Measurements from ENCODE around the gene ADAMTS19. TPM values are rescaled to one million over a fixed set of nuclear protein-coding genes. Genes with fewer than 3 reads are reported as not detected.
A peak's percentile ranks its signal among the peaks of the same experiment; 100 is the strongest.
"Not testable (repeated sequence)": the region's sequence is repeated elsewhere in the genome, so short reads cannot be mapped to it uniquely, and the experiment has no call there.

ADAMTS19 gene
- total RNA-seq, 1 donor from 2014 or later = not detected

GRCh38 chr5:129476751-129477150, 16.7 kb downstream of the ADAMTS19 start:
- DNase-seq (ENCODE audit: low read depth) = no peak

- no peak for DNase-seq (ENCODE audit: low read depth)
Measured at GRCh38 chr5:129477532-129477931, 17.4 kb downstream of the ADAMTS19 start.

GRCh38 chr5:129481161-129481560, 21.1 kb downstream of the ADAMTS19 start:
- DNase-seq (ENCODE audit: low read depth) = no peak

GRCh38 chr5:129496421-129496820, 36.3 kb downstream of the ADAMTS19 start:
- no peak for DNase-seq (ENCODE audit: low read depth)

GRCh38 chr5:129496864-129497595, 36.9 kb downstream of the ADAMTS19 start:
- no peak for DNase-seq (ENCODE audit: low read depth)

- DNase-seq (ENCODE audit: low read depth) = no peak
Measured at GRCh38 chr5:129499208-129499852, 39.2 kb downstream of the ADAMTS19 start.

- DNase-seq (ENCODE audit: low read depth) = no peak
Measured at GRCh38 chr5:129500101-129500500, 40.0 kb downstream of the ADAMTS19 start.

- DNase-seq (ENCODE audit: low read depth) = peak; percentile 26
Measured at GRCh38 chr5:129506086-129506485, 46.0 kb downstream of the ADAMTS19 start.

GRCh38 chr5:129506950-129507349, 46.9 kb downstream of the ADAMTS19 start:
- DNase-seq (ENCODE audit: low read depth) = no peak

GRCh38 chr5:129507527-129507926, 47.4 kb downstream of the ADAMTS19 start:
- DNase-seq (ENCODE audit: low read depth) = no peak

- DNase-seq (ENCODE audit: low read depth) = no peak
Measured at GRCh38 chr5:129508606-129509005, 48.5 kb downstream of the ADAMTS19 start.

- DNase-seq (ENCODE audit: low read depth) = no peak
Measured at GRCh38 chr5:129509363-129509975, 49.4 kb downstream of the ADAMTS19 start.

- DNase-seq (ENCODE audit: low read depth) = no peak
Measured at GRCh38 chr5:129511291-129511690, 51.2 kb downstream of the ADAMTS19 start.

GRCh38 chr5:129541051-129541450, 81.0 kb downstream of the ADAMTS19 start:
- DNase-seq (ENCODE audit: low read depth) = no peak

- DNase-seq (ENCODE audit: low read depth) = peak; percentile 2
Measured at GRCh38 chr5:129541648-129542251, 81.7 kb downstream of the ADAMTS19 start.

GRCh38 chr5:129547137-129547536, 87.0 kb downstream of the ADAMTS19 start:
- DNase-seq (ENCODE audit: low read depth) = no peak

GRCh38 chr5:129554134-129554904, 94.2 kb downstream of the ADAMTS19 start:
- no peak for DNase-seq (ENCODE audit: low read depth)

GRCh38 chr5:129563585-129563984, 103.5 kb downstream of the ADAMTS19 start:
- DNase-seq (ENCODE audit: low read depth) = no peak

GRCh38 chr5:129569295-129569694, 109.2 kb downstream of the ADAMTS19 start:
- no peak for DNase-seq (ENCODE audit: low read depth)

- DNase-seq (ENCODE audit: low read depth) = no peak
Measured at GRCh38 chr5:129572060-129572459, 112.0 kb downstream of the ADAMTS19 start.

- not testable (repeated sequence) for DNase-seq (ENCODE audit: low read depth)
Measured at GRCh38 chr5:129584496-129584895, 124.4 kb downstream of the ADAMTS19 start.

All from myocyte (in vitro differentiated cells).